Endothelial cell (in vitro differentiated cells): ENCODE measurements around the gene LCP2. TPM values are rescaled to one million over a fixed set of nuclear protein-coding genes. Genes with fewer than 3 reads are reported as not detected.

Experiments used
- DNase-seq: peaks from one replicate; pipeline ENCODE4 v3.0.0; 2021; ENCODE audit warnings: low spot score
- H3K27ac Mint-ChIP-seq: one replicate; pipeline ENCODE4 v1.8.0; 2021; ENCODE audit warnings: mixed read lengths, inconsistent platforms; ENCODE audit not compliant: unreplicated experiment
- H3K27me3 Mint-ChIP-seq: one replicate; pipeline ENCODE4 v1.8.0; 2021; ENCODE audit warnings: mild to moderate bottlenecking, moderate library complexity, mixed read lengths, inconsistent platforms; ENCODE audit not compliant: unreplicated experiment
- H3K36me3 Mint-ChIP-seq: one replicate; pipeline ENCODE4 v1.8.0; 2021; ENCODE audit warnings: mild to moderate bottlenecking, low read depth, mixed read lengths, inconsistent platforms; ENCODE audit not compliant: unreplicated experiment
- H3K4me1 Mint-ChIP-seq: one replicate; pipeline ENCODE4 v1.8.0; 2021; ENCODE audit warnings: mild to moderate bottlenecking, mixed read lengths, inconsistent platforms; ENCODE audit not compliant: unreplicated experiment
- H3K4me3 Mint-ChIP-seq: one replicate; pipeline ENCODE4 v1.8.0; 2021; ENCODE audit warnings: mild to moderate bottlenecking, mixed read lengths, inconsistent platforms; ENCODE audit not compliant: unreplicated experiment
- H3K9me3 Mint-ChIP-seq: one replicate; pipeline ENCODE4 v1.8.0; 2021; ENCODE audit warnings: mixed read lengths, inconsistent platforms; ENCODE audit not compliant: unreplicated experiment
- total RNA-seq: library from RNA; stranded (reverse); fragmentation: NEBNext Ultra II Directional; extraction: Animal tissue kit (Norgen Biotek cat#: 25700); gene quantifications from one replicate; pipeline ENCODE4 v1.2.1, GENCODE V29; 2021; ENCODE audit not compliant: unreplicated experiment
- TF ChIP-seq, protein P1 (sequence below): fragments of 200-600 bp; sonication (generic); IDR thresholded peaks from one replicate; pipeline ENCODE4 v1.5.0; 2021; ENCODE audit warnings: antibody characterized with exemption; ENCODE audit not compliant: unreplicated experiment

The LCP2 gene
- total RNA-seq, 1 donor from 2014 or later: 13.8 TPM

DNA sequence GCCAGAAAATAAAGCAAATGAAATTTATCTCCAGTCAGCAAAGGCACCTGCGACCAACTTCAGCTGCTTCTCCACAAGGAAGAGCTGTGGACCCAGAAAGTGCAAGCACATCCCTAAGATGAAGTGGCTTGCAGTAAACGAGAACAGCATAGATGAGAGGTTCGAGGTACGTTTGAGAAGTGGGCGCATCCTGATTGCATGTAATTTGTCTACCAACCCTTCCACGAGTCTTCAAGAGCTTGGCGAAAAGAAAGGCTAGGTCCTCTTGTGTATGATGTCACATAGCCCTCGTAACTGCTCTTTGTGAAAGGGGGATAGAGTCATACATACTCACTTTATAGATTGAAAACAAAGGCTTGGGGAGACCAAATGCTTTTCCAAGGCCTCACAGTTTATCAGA is 6.0 kb upstream of the LCP2 start:
- H3K27ac Mint-ChIP-seq: no peak overlapping the region
- no peaks in the 10 kb centered on the region for H3K9me3 Mint-ChIP-seq
- H3K4me3 Mint-ChIP-seq: no peak overlapping the region
- H3K4me1 Mint-ChIP-seq: peaks cover 10% of the 10 kb centered on the region
- TF ChIP-seq, protein P1, sequence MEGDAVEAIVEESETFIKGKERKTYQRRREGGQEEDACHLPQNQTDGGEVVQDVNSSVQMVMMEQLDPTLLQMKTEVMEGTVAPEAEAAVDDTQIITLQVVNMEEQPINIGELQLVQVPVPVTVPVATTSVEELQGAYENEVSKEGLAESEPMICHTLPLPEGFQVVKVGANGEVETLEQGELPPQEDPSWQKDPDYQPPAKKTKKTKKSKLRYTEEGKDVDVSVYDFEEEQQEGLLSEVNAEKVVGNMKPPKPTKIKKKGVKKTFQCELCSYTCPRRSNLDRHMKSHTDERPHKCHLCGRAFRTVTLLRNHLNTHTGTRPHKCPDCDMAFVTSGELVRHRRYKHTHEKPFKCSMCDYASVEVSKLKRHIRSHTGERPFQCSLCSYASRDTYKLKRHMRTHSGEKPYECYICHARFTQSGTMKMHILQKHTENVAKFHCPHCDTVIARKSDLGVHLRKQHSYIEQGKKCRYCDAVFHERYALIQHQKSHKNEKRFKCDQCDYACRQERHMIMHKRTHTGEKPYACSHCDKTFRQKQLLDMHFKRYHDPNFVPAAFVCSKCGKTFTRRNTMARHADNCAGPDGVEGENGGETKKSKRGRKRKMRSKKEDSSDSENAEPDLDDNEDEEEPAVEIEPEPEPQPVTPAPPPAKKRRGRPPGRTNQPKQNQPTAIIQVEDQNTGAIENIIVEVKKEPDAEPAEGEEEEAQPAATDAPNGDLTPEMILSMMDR: no peak
- no peak for DNase-seq
- H3K27me3 Mint-ChIP-seq: peaks cover 1% of the 10 kb centered on the region
- no peaks in the 10 kb centered on the region for H3K36me3 Mint-ChIP-seq

DNA sequence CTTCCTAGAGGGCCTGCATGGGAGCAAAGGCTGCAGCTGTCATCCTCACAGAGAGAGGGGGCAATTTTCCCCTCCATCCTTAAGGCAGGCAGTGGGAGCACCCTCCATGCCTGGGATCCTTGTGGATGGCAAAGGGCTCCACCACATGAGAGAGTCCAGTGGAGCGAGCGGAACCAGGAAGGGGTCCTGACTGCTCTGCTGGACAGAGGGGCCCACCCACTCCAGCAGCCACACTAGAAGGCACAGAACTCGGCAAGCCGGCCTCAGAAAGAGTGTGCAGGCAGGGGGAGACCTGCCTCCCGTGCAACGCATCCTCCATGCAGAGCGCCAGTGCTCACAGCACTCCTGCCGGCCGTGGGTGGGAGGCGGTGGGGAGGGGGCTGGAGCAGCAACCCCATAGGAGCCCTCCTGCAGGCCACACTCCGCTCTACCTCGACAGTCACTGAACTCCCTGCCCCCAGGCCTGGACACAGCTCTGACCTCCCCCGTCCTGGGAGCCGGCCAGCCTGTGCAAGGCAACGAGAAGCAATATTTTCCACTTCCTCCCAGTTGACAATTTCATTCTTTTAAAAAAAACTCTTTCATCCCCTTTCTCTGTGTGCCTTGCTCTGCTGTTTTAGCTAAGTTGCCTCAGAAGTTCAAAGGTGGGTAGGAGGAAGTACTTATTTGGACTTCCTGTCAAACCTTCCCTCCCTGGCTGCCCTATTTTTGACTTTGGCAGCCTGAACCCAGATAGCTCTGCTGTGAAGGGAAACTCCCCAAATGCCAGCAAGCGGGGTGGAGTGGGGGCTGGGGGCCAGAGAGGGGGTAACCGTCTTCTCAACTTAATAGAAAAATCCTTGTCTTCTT is 5.3 kb upstream of the LCP2 start:
- peaks cover 16% of the 10 kb centered on the region for H3K4me1 Mint-ChIP-seq
- no peak overlapping the region for H3K4me3 Mint-ChIP-seq
- no peaks in the 10 kb centered on the region for H3K36me3 Mint-ChIP-seq
- DNase-seq: no peak
- TF ChIP-seq, protein P1: no peak
- H3K27ac Mint-ChIP-seq: no peak overlapping the region
- no peaks in the 10 kb centered on the region for H3K9me3 Mint-ChIP-seq
- peaks cover 1% of the 10 kb centered on the region for H3K27me3 Mint-ChIP-seq

DNA sequence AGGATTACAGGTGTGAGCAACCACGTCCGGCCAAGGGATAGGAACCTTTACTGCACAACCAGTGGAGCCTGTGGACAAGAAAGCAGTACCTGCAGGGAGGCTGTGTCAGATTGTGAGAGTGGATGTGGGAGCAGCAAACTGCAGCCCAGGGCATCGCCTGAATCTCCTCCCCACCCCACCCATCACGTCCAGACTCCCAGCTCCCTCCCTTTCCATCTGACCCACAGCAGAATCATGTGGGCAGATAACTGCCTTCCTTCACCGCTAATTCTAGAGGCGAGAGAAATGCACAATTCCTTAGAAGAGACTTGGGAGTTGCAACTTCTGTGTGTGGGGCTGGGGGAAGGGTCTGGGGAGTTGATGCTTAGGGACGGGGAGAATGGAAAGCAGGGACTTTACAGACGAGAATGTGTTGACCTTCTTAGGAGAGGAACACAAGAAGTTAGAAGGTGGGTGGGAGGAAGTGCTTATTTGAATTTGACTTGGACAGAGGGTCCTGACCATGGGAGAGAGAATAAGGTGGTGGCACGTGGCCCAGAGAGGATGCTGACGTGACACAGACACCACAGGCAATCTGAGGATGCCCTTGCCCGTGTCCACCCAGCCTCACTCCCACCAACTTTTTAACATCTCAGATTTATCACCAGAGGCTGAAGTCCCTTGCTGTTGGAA is 4.5 kb upstream of the LCP2 start:
- no peaks in the 10 kb centered on the region for H3K36me3 Mint-ChIP-seq
- no peak overlapping the region for H3K4me3 Mint-ChIP-seq
- H3K4me1 Mint-ChIP-seq: peaks cover 24% of the 10 kb centered on the region
- TF ChIP-seq, protein P1: no peak
- H3K27me3 Mint-ChIP-seq: peaks cover 4% of the 10 kb centered on the region
- H3K9me3 Mint-ChIP-seq: no peaks in the 10 kb centered on the region
- no peak for DNase-seq
- H3K27ac Mint-ChIP-seq: no peak overlapping the region

DNA sequence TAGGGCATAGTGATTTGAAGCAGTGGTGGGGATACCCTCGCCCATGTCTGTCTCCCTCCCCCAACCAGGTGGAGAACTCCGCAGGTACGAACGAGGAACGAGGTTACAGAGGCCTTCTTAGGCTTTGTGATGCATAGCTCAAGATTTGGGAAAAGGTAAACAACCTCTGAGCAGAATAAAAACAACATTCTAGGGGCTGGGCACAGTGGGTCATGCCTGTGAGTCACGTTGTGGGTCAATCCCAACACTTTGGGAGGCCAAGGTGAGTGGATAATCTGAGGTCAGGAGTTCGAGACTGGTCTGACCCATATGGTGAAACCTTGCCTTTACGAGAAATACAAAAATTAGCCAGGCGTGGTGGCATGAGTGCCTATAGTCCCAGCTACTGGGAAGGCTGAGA is 3.6 kb upstream of the LCP2 start:
- no peaks in the 10 kb centered on the region for H3K9me3 Mint-ChIP-seq
- H3K27me3 Mint-ChIP-seq: peaks cover 4% of the 10 kb centered on the region
- peaks cover 5% of the 10 kb centered on the region for H3K36me3 Mint-ChIP-seq
- peaks cover 32% of the 10 kb centered on the region for H3K4me1 Mint-ChIP-seq
- no peak overlapping the region for H3K4me3 Mint-ChIP-seq
- TF ChIP-seq, protein P1: no peak
- no peak for DNase-seq
- no peak overlapping the region for H3K27ac Mint-ChIP-seq
